ENCODE results near the gene MYBPHL. TPM values are rescaled to one million over a fixed set of nuclear protein-coding genes. Genes with fewer than 3 reads are reported as not detected.

MYBPHL gene
- total and polyA plus RNA-seq, 2 of the 13 experiments (the other 11 are each of a cell fraction or from before 2014, with no cell fraction given), result 3.7 to 3.8 TPM

DNA sequence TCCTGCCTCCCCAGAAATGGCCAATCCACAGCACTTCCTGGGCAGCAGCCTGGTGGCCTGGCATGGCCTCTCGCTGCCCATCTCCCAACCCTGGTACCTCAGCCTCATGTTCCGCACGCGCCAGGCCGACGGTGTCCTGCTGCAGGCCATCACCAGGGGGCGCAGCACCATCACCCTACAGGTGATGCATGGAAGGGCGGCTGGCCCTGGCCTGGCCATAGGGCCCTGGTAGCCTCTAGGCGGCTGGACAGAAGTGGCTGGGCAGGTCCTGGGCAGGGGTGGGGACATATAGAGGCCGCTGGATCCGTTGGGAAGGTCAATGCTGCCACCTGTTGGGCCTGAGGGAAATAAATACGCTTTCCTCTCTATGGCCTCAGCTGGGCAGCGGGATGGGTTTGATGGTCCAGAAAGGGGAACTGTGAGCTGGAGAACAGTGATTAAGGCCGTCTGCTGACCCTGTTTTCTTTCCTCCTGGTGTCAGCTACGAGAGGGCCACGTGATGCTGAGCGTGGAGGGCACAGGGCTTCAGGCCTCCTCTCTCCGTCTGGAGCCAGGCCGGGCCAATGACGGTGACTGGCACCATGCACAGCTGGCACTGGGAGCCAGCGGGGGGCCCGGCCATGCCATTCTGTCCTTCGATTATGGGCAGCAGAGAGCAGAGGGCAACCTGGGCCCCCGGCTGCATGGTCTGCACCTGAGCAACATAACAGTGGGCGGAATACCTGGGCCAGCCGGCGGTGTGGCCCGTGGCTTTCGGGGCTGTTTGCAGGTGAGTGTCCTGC is 43.0 kb downstream of the MYBPHL start (continued):
- TF ChIP-seq GFI1 (CRISPR knock-in tag; IDR thresholded peaks at IDR 0.05; ENCODE audit: borderline replicate concordance), result peak; percentile 54; the same call in 1 of the 2 replicates
- TF ChIP-seq ZSCAN20 (CRISPR knock-in tag; IDR thresholded peaks at IDR 0.05; ENCODE audit: borderline replicate concordance), result no peak
- TF ChIP-seq ZNF101 (CRISPR knock-in tag; IDR thresholded peaks at IDR 0.05; ENCODE audit: borderline replicate concordance, low read depth), result no peak
- TF ChIP-seq FOXP1 (IDR thresholded peaks at IDR 0.05), result no peak
- TF ChIP-seq FOXP1 (CRISPR knock-in tag; IDR thresholded peaks at IDR 0.05), result no peak
- no peak for TF ChIP-seq NCOR1 (IDR thresholded peaks at IDR 0.05; ENCODE audit: borderline replicate concordance, low read length)
- TF ChIP-seq BORCS8-MEF2B (CRISPR knock-in tag; IDR thresholded peaks at IDR 0.05), result peak; percentile 89
- peak; percentile 90 for TF ChIP-seq RNF2 (conservative IDR thresholded peaks at IDR 0.05; ENCODE audit: low read depth)
- TF ChIP-seq ZNF558 (CRISPR knock-in tag; IDR thresholded peaks at IDR 0.05; ENCODE audit: borderline replicate concordance), result no peak
- no peak for TF ChIP-seq EEA1 (CRISPR knock-in tag; IDR thresholded peaks at IDR 0.05; ENCODE audit: borderline replicate concordance)
- 0 out of 2 replicates have a peak, but pooled peaks have one; percentile 86 for TF ChIP-seq ZNF136 (CRISPR knock-in tag; IDR thresholded peaks at IDR 0.05; ENCODE audit: low read depth)
- TF ChIP-seq, protein P1, sequence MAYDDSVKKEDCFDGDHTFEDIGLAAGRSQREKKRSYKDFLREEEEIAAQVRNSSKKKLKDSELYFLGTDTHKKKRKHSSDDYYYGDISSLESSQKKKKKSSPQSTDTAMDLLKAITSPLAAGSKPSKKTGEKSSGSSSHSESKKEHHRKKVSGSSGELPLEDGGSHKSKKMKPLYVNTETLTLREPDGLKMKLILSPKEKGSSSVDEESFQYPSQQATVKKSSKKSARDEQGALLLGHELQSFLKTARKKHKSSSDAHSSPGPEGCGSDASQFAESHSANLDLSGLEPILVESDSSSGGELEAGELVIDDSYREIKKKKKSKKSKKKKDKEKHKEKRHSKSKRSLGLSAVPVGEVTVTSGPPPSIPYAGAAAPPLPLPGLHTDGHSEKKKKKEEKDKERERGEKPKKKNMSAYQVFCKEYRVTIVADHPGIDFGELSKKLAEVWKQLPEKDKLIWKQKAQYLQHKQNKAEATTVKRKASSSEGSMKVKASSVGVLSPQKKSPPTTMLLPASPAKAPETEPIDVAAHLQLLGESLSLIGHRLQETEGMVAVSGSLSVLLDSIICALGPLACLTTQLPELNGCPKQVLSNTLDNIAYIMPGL (CRISPR knock-in tag; IDR thresholded peaks at IDR 0.05; ENCODE audit: borderline replicate concordance in 1 of 2, low read depth in 1 of 2), result peak; percentile 98 to 99
- TF ChIP-seq, protein P2, sequence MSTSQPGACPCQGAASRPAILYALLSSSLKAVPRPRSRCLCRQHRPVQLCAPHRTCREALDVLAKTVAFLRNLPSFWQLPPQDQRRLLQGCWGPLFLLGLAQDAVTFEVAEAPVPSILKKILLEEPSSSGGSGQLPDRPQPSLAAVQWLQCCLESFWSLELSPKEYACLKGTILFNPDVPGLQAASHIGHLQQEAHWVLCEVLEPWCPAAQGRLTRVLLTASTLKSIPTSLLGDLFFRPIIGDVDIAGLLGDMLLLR (CRISPR knock-in tag; IDR thresholded peaks at IDR 0.05), result no peak
- TF ChIP-seq, protein P3, sequence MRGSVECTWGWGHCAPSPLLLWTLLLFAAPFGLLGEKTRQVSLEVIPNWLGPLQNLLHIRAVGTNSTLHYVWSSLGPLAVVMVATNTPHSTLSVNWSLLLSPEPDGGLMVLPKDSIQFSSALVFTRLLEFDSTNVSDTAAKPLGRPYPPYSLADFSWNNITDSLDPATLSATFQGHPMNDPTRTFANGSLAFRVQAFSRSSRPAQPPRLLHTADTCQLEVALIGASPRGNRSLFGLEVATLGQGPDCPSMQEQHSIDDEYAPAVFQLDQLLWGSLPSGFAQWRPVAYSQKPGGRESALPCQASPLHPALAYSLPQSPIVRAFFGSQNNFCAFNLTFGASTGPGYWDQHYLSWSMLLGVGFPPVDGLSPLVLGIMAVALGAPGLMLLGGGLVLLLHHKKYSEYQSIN (CRISPR knock-in tag; IDR thresholded peaks at IDR 0.05; ENCODE audit: borderline replicate concordance), result no peak
- TF ChIP-seq, protein P4, sequence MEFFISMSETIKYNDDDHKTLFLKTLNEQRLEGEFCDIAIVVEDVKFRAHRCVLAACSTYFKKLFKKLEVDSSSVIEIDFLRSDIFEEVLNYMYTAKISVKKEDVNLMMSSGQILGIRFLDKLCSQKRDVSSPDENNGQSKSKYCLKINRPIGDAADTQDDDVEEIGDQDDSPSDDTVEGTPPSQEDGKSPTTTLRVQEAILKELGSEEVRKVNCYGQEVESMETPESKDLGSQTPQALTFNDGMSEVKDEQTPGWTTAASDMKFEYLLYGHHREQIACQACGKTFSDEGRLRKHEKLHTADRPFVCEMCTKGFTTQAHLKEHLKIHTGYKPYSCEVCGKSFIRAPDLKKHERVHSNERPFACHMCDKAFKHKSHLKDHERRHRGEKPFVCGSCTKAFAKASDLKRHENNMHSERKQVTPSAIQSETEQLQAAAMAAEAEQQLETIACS (CRISPR knock-in tag; IDR thresholded peaks at IDR 0.05), result no peak
- TF ChIP-seq NR2F1 (CRISPR knock-in tag; IDR thresholded peaks at IDR 0.05), result no peak
- TF ChIP-seq, protein P5, sequence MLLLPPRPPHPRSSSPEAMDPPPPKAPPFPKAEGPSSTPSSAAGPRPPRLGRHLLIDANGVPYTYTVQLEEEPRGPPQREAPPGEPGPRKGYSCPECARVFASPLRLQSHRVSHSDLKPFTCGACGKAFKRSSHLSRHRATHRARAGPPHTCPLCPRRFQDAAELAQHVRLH (CRISPR knock-in tag; IDR thresholded peaks at IDR 0.05; ENCODE audit: borderline replicate concordance, low read depth), result peak; percentile 92
- peak; percentile 39 for TF ChIP-seq ZEB1 (IDR thresholded peaks at IDR 0.05; ENCODE audit: insufficient replicate concordance, low read depth)
- TF ChIP-seq ZSCAN31 (CRISPR knock-in tag; IDR thresholded peaks at IDR 0.05; ENCODE audit: low read depth), result no peak; the same call in 1 of the 2 replicates
- no peak for TF ChIP-seq ZNF484 (CRISPR knock-in tag; IDR thresholded peaks at IDR 0.05; ENCODE audit: borderline replicate concordance, low read depth)
- no peak for TF ChIP-seq ZNF10 (CRISPR knock-in tag; IDR thresholded peaks at IDR 0.05; ENCODE audit: borderline replicate concordance, low read depth)
- TF ChIP-seq DPF2 (CRISPR knock-in tag; IDR thresholded peaks at IDR 0.05; ENCODE audit: borderline replicate concordance, low read depth), result peak; percentile 66
- peak; percentile 85; the same call in 1 of the 2 replicates for TF ChIP-seq ZNF230 (CRISPR knock-in tag; IDR thresholded peaks at IDR 0.05)
- TF ChIP-seq GATA4 (IDR thresholded peaks at IDR 0.05; ENCODE audit: borderline replicate concordance, low read depth), result no peak
